GM18870 (cell line): Measurements from ENCODE around the gene INSM1.

Experiments
- ATAC-seq: cut with Tn5 transposase; IDR thresholded peaks from one replicate; pipeline ENCODE4 v1.9.1; 2021; ENCODE audit warnings: moderate library complexity; ENCODE audit not compliant: unreplicated experiment

Gene INSM1

GRCh38 chr20:20417876-20418676, 50.2 kb downstream of the INSM1 start:
- ATAC-seq: no peak
